Stimulated activated CD8-positive, alpha-beta memory T cell treated with anti-CD3 and anti-CD28 coated beads, Interleukin-4, amount 100 ng/mL, for 1 hour (primary cell): ENCODE data around the gene GPC3.
"Not testable (repeated sequence)": the region's sequence is repeated elsewhere in the genome, so short reads cannot be mapped to it uniquely, and the experiment has no call there.

Experiments
- DNase-seq, 2 donors: peaks; one replicate each; pipeline ENCODE4 v3.0.0-alpha.2; 2020; ENCODE audit warnings: low read depth in 2 of 2, low spot score in 1 of 2

Gene GPC3

GRCh38 chrX:133999031-133999705 lies 13.8 kb upstream of the GPC3 start:
- no peak for DNase-seq

- no peak for DNase-seq
Observed at GRCh38 chrX:133995759-133996158, 10.4 kb upstream of the GPC3 start.

- DNase-seq, result no peak
Observed at GRCh38 chrX:133994576-133994975, 9.2 kb upstream of the GPC3 start.

GRCh38 chrX:133992882-133993281 lies 7.5 kb upstream of the GPC3 start:
- no peak for DNase-seq

GRCh38 chrX:133991814-133992213 lies 6.4 kb upstream of the GPC3 start:
- DNase-seq, result no peak

- DNase-seq, result not testable (repeated sequence)
Observed at GRCh38 chrX:133991057-133991456, 5.7 kb upstream of the GPC3 start.

- DNase-seq, result no peak
Observed at GRCh38 chrX:133989993-133990392, 4.6 kb upstream of the GPC3 start.

- DNase-seq, result no peak
Observed at GRCh38 chrX:133989490-133989889, 4.1 kb upstream of the GPC3 start.

GRCh38 chrX:133988010-133988409 lies 2.6 kb upstream of the GPC3 start:
- no peak for DNase-seq

GRCh38 chrX:133987188-133987587 lies 1.8 kb upstream of the GPC3 start:
- DNase-seq, result no peak

- DNase-seq, result no peak
Observed at GRCh38 chrX:133985967-133986683, 731 bp upstream of the GPC3 start.

GRCh38 chrX:133984857-133985163 lies 584 bp downstream of the GPC3 start:
- DNase-seq, result no peak

- no peak for DNase-seq
Observed at GRCh38 chrX:133983974-133984845, 1.2 kb downstream of the GPC3 start.

GRCh38 chrX:133983256-133983973 lies 2.0 kb downstream of the GPC3 start:
- no peak for DNase-seq

- DNase-seq, result no peak
Observed at GRCh38 chrX:133981924-133982323, 3.5 kb downstream of the GPC3 start.

- DNase-seq, result no peak
Observed at GRCh38 chrX:133980832-133981588, 4.4 kb downstream of the GPC3 start.

- no peak for DNase-seq
Observed at GRCh38 chrX:133980406-133980805, 5.0 kb downstream of the GPC3 start.

GRCh38 chrX:133979641-133980230 lies 5.7 kb downstream of the GPC3 start:
- DNase-seq, result no peak

GRCh38 chrX:133973704-133974103 lies 11.7 kb downstream of the GPC3 start:
- no peak for DNase-seq

- no peak for DNase-seq
Observed at GRCh38 chrX:133972916-133973315, 12.5 kb downstream of the GPC3 start.
